H1 (cell line): ENCODE data around the gene TCF4. TPM values are rescaled to one million over a fixed set of nuclear protein-coding genes. Genes with fewer than 3 reads are reported as not detected.

ENCODE experiments used
- CTCF ChIA-PET: fragments of 300-600 bp; sonication (Branson Sonifier 250); formaldehyde crosslinking; loops from one replicate; lab custom pipeline; 2021; ENCODE audit not compliant: partially characterized antibody; lab: Charles Lee
- POLR2A ChIA-PET: fragments of 300-600 bp; sonication (Branson Sonifier 250); formaldehyde crosslinking; loops from one replicate; lab custom pipeline; 2021; ENCODE audit warnings: inconsistent platforms; ENCODE audit not compliant: partially characterized antibody; lab: Charles Lee
- DNase-seq, 2 experiments: peaks; one replicate each; pipeline versions ENCODE4 v3.0.0 to v3.0.0-alpha.2; 2010 to 2022; ENCODE audit warnings: low spot score in 2 of 2, low read depth in 1 of 2, mixed read lengths in 1 of 2
- FAIRE-seq: peaks from 2 replicates; lab custom pipeline; 2011; peaks lifted over from hg19 to GRCh38; lab: Jason Lieb, UNC
- H2AFZ ChIP-seq: 2 replicates; pipeline ENCODE4 v1.8.1; 2012; ENCODE audit warnings: low read length, inconsistent platforms
- H2AK5ac ChIP-seq: 2 replicates; pipeline ENCODE4 v1.6.1; 2013; ENCODE audit warnings: low read depth, low read length
- H2BK120ac ChIP-seq: replicated peaks from 2 replicates; pipeline ENCODE3; 2013; ENCODE audit warnings: low read depth, low read length, inconsistent platforms
- H2BK12ac ChIP-seq: 2 replicates; pipeline ENCODE4 v1.6.1; 2013; ENCODE audit warnings: low read depth, low read length
- H2BK15ac ChIP-seq: 2 replicates; pipeline ENCODE4 v1.6.1; 2013; ENCODE audit warnings: low read length
- H2BK20ac ChIP-seq: 2 replicates; pipeline ENCODE4 v1.6.1; 2013; ENCODE audit warnings: low read length
- H2BK5ac ChIP-seq: 2 replicates; pipeline ENCODE4 v1.6.1; 2013; ENCODE audit warnings: low read depth, low read length
- H3K14ac ChIP-seq: 2 replicates; pipeline ENCODE4 v1.6.1; 2013; ENCODE audit warnings: inconsistent platforms; ENCODE audit not compliant: insufficient read length
- H3K18ac ChIP-seq: 2 replicates; pipeline ENCODE4 v1.6.1; 2013; ENCODE audit warnings: low read length; ENCODE audit errors: extremely low read depth
- H3K23ac ChIP-seq: 2 replicates; pipeline ENCODE4 v1.6.1; 2013; ENCODE audit warnings: inconsistent platforms; ENCODE audit not compliant: insufficient read length
- H3K23me2 ChIP-seq: 2 replicates; pipeline ENCODE4 v1.6.1; 2013; ENCODE audit warnings: low read depth, low read length
- H3K27ac ChIP-seq: 2 replicates; pipeline ENCODE4 v1.6.1; 2011; ENCODE audit warnings: low read depth, low read length, inconsistent platforms
- H3K27me3 ChIP-seq, 4 experiments: replicated peaks in 1 of 4; 1 replicate in 1 of 4; 2 replicates in 3 of 4; pipeline versions ENCODE4 v1.6.1 to v1.8.1; 2011 to 2013; ENCODE audit warnings: low read length in 3 of 4, mild to moderate bottlenecking in 3 of 4, inconsistent platforms in 2 of 4, mixed read lengths in 2 of 4, moderate library complexity in 1 of 4; ENCODE audit not compliant: control insufficient read depth in 3 of 4, insufficient read depth in 3 of 4; ENCODE audit errors: extremely low read depth in 1 of 4
- H3K36me3 ChIP-seq, 4 experiments: 2 replicates each; pipeline versions ENCODE4 v1.6.1 to v1.8.1; 2011 to 2013; ENCODE audit warnings: mild to moderate bottlenecking in 4 of 4, low read length in 3 of 4, moderate library complexity in 2 of 4, control low read depth in 1 of 4, inconsistent platforms in 1 of 4; ENCODE audit not compliant: insufficient read depth in 4 of 4, control insufficient read depth in 2 of 4
- H3K4ac ChIP-seq: replicated peaks from 2 replicates; pipeline ENCODE3; 2013; ENCODE audit warnings: low read length, low read depth, mixed read lengths, inconsistent platforms; ENCODE audit not compliant: insufficient read length
- H3K4me1 ChIP-seq, 4 experiments: replicated peaks in 1 of 4; 1 replicate in 1 of 4; 2 replicates in 3 of 4; pipeline versions ENCODE4 v1.6.1 to v1.8.1; 2011 to 2013; ENCODE audit warnings: low read length in 3 of 4, inconsistent platforms in 2 of 4, mixed read lengths in 1 of 4; ENCODE audit not compliant: insufficient read depth in 4 of 4, control insufficient read depth in 3 of 4
- H3K4me2 ChIP-seq, 2 experiments: 2 replicates each; pipeline versions ENCODE4 v1.6.1 to v1.8.1; 2011 to 2013; ENCODE audit warnings: low read depth in 2 of 2, low read length in 2 of 2, control low read depth in 1 of 2, inconsistent platforms in 1 of 2, mild to moderate bottlenecking in 1 of 2; ENCODE audit not compliant: insufficient read depth in 1 of 2
- H3K4me3 ChIP-seq, 4 experiments: fragments of 200-600, 300-600 bp in 1 of 4; sonication (generic), shearing (Covaris generic), sonication (Bioruptor Twin) in 1 of 4; 2 replicates each; pipeline versions ENCODE4 v1.5.1 to v1.8.1; 2011 to 2016; ENCODE audit warnings: low read length in 4 of 4, low read depth in 3 of 4, control low read depth in 2 of 4, inconsistent platforms in 2 of 4, mild to moderate bottlenecking in 2 of 4, mixed read lengths in 1 of 4, moderate library complexity in 1 of 4; ENCODE audit not compliant: insufficient read depth in 2 of 4; ENCODE audit errors: extremely low read depth in 1 of 4
- H3K56ac ChIP-seq: replicated peaks from 2 replicates; pipeline ENCODE3; 2013; ENCODE audit warnings: low read depth, mild to moderate bottlenecking, mixed read lengths, low read length, inconsistent platforms; ENCODE audit not compliant: insufficient read length
- H3K79me1 ChIP-seq: 2 replicates; pipeline ENCODE4 v1.6.1; 2013; ENCODE audit warnings: low read depth, low read length, control low read depth
- H3K79me2 ChIP-seq, 2 experiments: 2 replicates each; pipeline versions ENCODE4 v1.6.1 to v1.8.1; 2012 to 2013; ENCODE audit warnings: low read length in 2 of 2, mild to moderate bottlenecking in 2 of 2, inconsistent platforms in 1 of 2; ENCODE audit not compliant: insufficient read depth in 2 of 2, control insufficient read depth in 1 of 2
- H3K9ac ChIP-seq, 4 experiments: replicated peaks in 1 of 4; 1 replicate in 1 of 4; 2 replicates in 3 of 4; pipeline versions ENCODE4 v1.6.1 to v1.8.1; 2011 to 2013; ENCODE audit warnings: low read depth in 3 of 4, low read length in 3 of 4, control low read depth in 2 of 4, mild to moderate bottlenecking in 2 of 4, moderate library complexity in 2 of 4, inconsistent platforms in 1 of 4; ENCODE audit errors: extremely low read depth in 1 of 4
- H3K9me3 ChIP-seq, 2 experiments: 2 replicates each; pipeline versions ENCODE4 v1.6.1 to v1.8.1; 2012 to 2013; ENCODE audit warnings: mild to moderate bottlenecking in 2 of 2, moderate library complexity in 2 of 2, control low read depth in 1 of 2, inconsistent platforms in 1 of 2, low read depth in 1 of 2, low read length in 1 of 2, mixed read lengths in 1 of 2; ENCODE audit not compliant: insufficient read depth in 2 of 2
- H4K20me1 ChIP-seq, 2 experiments: replicated peaks in 1 of 2; 2 replicates each; pipeline versions ENCODE3 to v1.8.1; 2011 to 2013; ENCODE audit warnings: inconsistent platforms in 2 of 2, low read length in 2 of 2, mild to moderate bottlenecking in 1 of 2; ENCODE audit not compliant: insufficient read depth in 2 of 2, control insufficient read depth in 1 of 2
- H4K5ac ChIP-seq: 2 replicates; pipeline ENCODE4 v1.6.1; 2013; ENCODE audit warnings: low read length, low read depth, mixed read lengths, inconsistent platforms; ENCODE audit not compliant: insufficient read length
- H4K8ac ChIP-seq: 2 replicates; pipeline ENCODE4 v1.8.0; 2013; ENCODE audit warnings: mild to moderate bottlenecking, moderate library complexity, low read length, inconsistent platforms; ENCODE audit not compliant: insufficient read depth; ENCODE audit errors: extremely low read depth
- H4K91ac ChIP-seq: replicated peaks from 2 replicates; pipeline ENCODE3; 2013; ENCODE audit warnings: low read length, mixed read lengths, inconsistent platforms; ENCODE audit not compliant: insufficient read length
- WGBS, 2 experiments: shearing (Covaris generic) in 1 of 2; methylation state at CpG; one replicate each; pipeline versions ENCODE4 v1.1.6 to v1.1.7; 2013 to 2015; ENCODE audit warnings: low lambda C conversion rate in 2 of 2, mixed read lengths in 2 of 2, inconsistent platforms in 1 of 2, low coverage in 1 of 2, missing lambda C conversion rate in 1 of 2; ENCODE audit not compliant: insufficient replicate concordance in 2 of 2, insufficient coverage in 1 of 2, insufficient read length in 1 of 2; ENCODE audit errors: extremely low coverage in 1 of 2, missing lambda C conversion rate in 1 of 2; 5-methylcytosine and 5-hydroxymethylcytosine counted together
- polyA plus RNA-seq, 7 experiments: library from polyadenylated mRNA; depleted of rRNA in 3 of 7; stranded (reverse) in 5 of 7; unstranded in 2 of 7; fragments of >200 nt in 5 of 7; fragments of 200-250 nt in 2 of 7; gene quantifications; 1 replicate in 5 of 7; 2 replicates in 1 of 7; 4 replicates in 1 of 7; pipeline versions ENCODE4 v1.2.1 to v1.2.3, GENCODE V29; 2011 to 2013; ENCODE audit warnings: missing spikeins in 2 of 7, mixed read lengths in 2 of 7
- total RNA-seq: library from RNA; stranded (reverse); fragmentation: NEBNext Ultra II Directional; extraction: Animal tissue kit (Norgen Biotek cat#: 25700); gene quantifications from 2 replicates; pipeline ENCODE4 v1.2.1, GENCODE V29; 2021

TCF4 gene
- total and polyA plus RNA-seq, 2 of the 8 experiments (the other 6 are each of a cell fraction or from before 2014, with no cell fraction given): 59.3 to 118 TPM

GRCh38 chr18:55635439-55635838 lies 47.4 kb upstream of the TCF4 start:
- H3K27ac ChIP-seq: no peak overlapping the region
- H4K20me1 ChIP-seq: no peaks in the 10 kb centered on the region
- POLR2A ChIA-PET: no interaction called here
- no peak overlapping the region for H3K18ac ChIP-seq
- no peak overlapping the region for H2AK5ac ChIP-seq
- H3K4me2 ChIP-seq: no peak overlapping the region
- no peak overlapping the region for H4K5ac ChIP-seq
- WGBS, 2 experiments: 41% methylated on average over 2 of the region's 2 CpGs; no CpG with 5 or more reads in 1 of the 2 experiments
- CTCF ChIA-PET: interaction anchor here (0.6 to 1.2 kb wide), 3 partner anchors 9 to 402 kb away, joined by 3 to 5 read pairs (median 5); no protein-coding TSS in a partner anchor
- H4K8ac ChIP-seq: no peak overlapping the region
- H3K23ac ChIP-seq: no peak overlapping the region
- H3K4me3 ChIP-seq: no peak overlapping the region
- H2BK120ac ChIP-seq: no peak overlapping the region
- no peaks in the 10 kb centered on the region for H3K23me2 ChIP-seq
- H3K79me2 ChIP-seq: no peaks in the 10 kb centered on the region
- H2AFZ ChIP-seq: no peak overlapping the region
- H2BK12ac ChIP-seq: no peak overlapping the region
- no peaks in the 10 kb centered on the region; a peak in 1 of 4 replicates for H3K9me3 ChIP-seq
- no peak overlapping the region for H2BK15ac ChIP-seq
- H3K56ac ChIP-seq: no peak overlapping the region
- H3K36me3 ChIP-seq: no peaks in the 10 kb centered on the region
- H3K4me1 ChIP-seq: no peaks in the 10 kb centered on the region
- H3K9ac ChIP-seq: no peak overlapping the region
- FAIRE-seq: no peak
- DNase-seq: no peak
- H4K91ac ChIP-seq: no peak overlapping the region
- no peaks in the 10 kb centered on the region for H3K27me3 ChIP-seq
- no peak overlapping the region for H3K4ac ChIP-seq
- no peak overlapping the region for H2BK20ac ChIP-seq
- H3K79me1 ChIP-seq: no peaks in the 10 kb centered on the region
- H3K14ac ChIP-seq: no peak overlapping the region
- no peak overlapping the region for H2BK5ac ChIP-seq
